Measurements from ENCODE around the gene ZCCHC14. TPM values are rescaled to one million over a fixed set of nuclear protein-coding genes. Genes with fewer than 3 reads are reported as not detected.

ZCCHC14 gene
- total RNA-seq, 1 donor from 2014 or later = 44.8 TPM

GRCh38 chr16:87441886-87442580 lies 50.8 kb downstream of the ZCCHC14 start:
- no peaks in the 10 kb centered on the region for H3K27me3 Mint-ChIP-seq (ENCODE audit: unreplicated experiment)
- no peak overlapping the region for H3K27ac Mint-ChIP-seq (ENCODE audit: unreplicated experiment)
- H3K9me3 Mint-ChIP-seq (ENCODE audit: unreplicated experiment) = peaks cover 5% of the 10 kb centered on the region
- no peak for TF ChIP-seq CTCF (IDR thresholded peaks at IDR 0.05)
- H3K4me3 Mint-ChIP-seq (ENCODE audit: unreplicated experiment) = no peak overlapping the region
- peaks cover 40% of the 10 kb centered on the region for H3K36me3 Mint-ChIP-seq (ENCODE audit: unreplicated experiment)
- peaks cover 17% of the 10 kb centered on the region for H3K4me1 Mint-ChIP-seq (ENCODE audit: unreplicated experiment)
- DNase-seq (ENCODE audit: extremely low spot score, unreplicated experiment) = no peak

GRCh38 chr16:87439926-87440325 lies 52.9 kb downstream of the ZCCHC14 start:
- DNase-seq (ENCODE audit: extremely low spot score, unreplicated experiment) = no peak
- Mint-ChIP-seq H3K27me3 (ENCODE audit: unreplicated experiment) (no peaks in the 10 kb centered on the region), H3K4me1 (ENCODE audit: unreplicated experiment) (peaks cover 36% of the 10 kb centered on the region), H3K27ac (ENCODE audit: unreplicated experiment) (no peak overlapping the region), H3K9me3 (ENCODE audit: unreplicated experiment) (peaks cover 5% of the 10 kb centered on the region), H3K36me3 (ENCODE audit: unreplicated experiment) (peaks cover 27% of the 10 kb centered on the region), H3K4me3 (ENCODE audit: unreplicated experiment) (no peak overlapping the region)
- TF ChIP-seq CTCF (IDR thresholded peaks at IDR 0.05) = no peak

- no peak for TF ChIP-seq CTCF (IDR thresholded peaks at IDR 0.05)
- H3K9me3 Mint-ChIP-seq (ENCODE audit: unreplicated experiment) = no peaks in the 10 kb centered on the region
- H3K36me3 Mint-ChIP-seq (ENCODE audit: unreplicated experiment) = peaks cover 18% of the 10 kb centered on the region
- no peaks in the 10 kb centered on the region for H3K27me3 Mint-ChIP-seq (ENCODE audit: unreplicated experiment)
- no peak for DNase-seq (ENCODE audit: extremely low spot score, unreplicated experiment)
- H3K4me3 Mint-ChIP-seq (ENCODE audit: unreplicated experiment) = no peak overlapping the region
- no peak overlapping the region for H3K27ac Mint-ChIP-seq (ENCODE audit: unreplicated experiment)
- peaks cover 37% of the 10 kb centered on the region for H3K4me1 Mint-ChIP-seq (ENCODE audit: unreplicated experiment)
Observed at GRCh38 chr16:87438611-87438985, 54.2 kb downstream of the ZCCHC14 start.

- DNase-seq (ENCODE audit: extremely low spot score, unreplicated experiment) = no peak
- H3K4me3 Mint-ChIP-seq (ENCODE audit: unreplicated experiment) = no peak overlapping the region
- no peaks in the 10 kb centered on the region for H3K9me3 Mint-ChIP-seq (ENCODE audit: unreplicated experiment)
- TF ChIP-seq CTCF (IDR thresholded peaks at IDR 0.05) = no peak
- H3K36me3 Mint-ChIP-seq (ENCODE audit: unreplicated experiment) = peaks cover 15% of the 10 kb centered on the region
- no peaks in the 10 kb centered on the region for H3K27me3 Mint-ChIP-seq (ENCODE audit: unreplicated experiment)
- no peak overlapping the region for H3K27ac Mint-ChIP-seq (ENCODE audit: unreplicated experiment)
- peaks cover 39% of the 10 kb centered on the region for H3K4me1 Mint-ChIP-seq (ENCODE audit: unreplicated experiment)
Observed at GRCh38 chr16:87437911-87438610, 54.8 kb downstream of the ZCCHC14 start.

- DNase-seq (ENCODE audit: extremely low spot score, unreplicated experiment) = no peak
- H3K4me3 Mint-ChIP-seq (ENCODE audit: unreplicated experiment) = no peak overlapping the region
- no peaks in the 10 kb centered on the region for H3K27me3 Mint-ChIP-seq (ENCODE audit: unreplicated experiment)
- no peak overlapping the region for H3K27ac Mint-ChIP-seq (ENCODE audit: unreplicated experiment)
- no peaks in the 10 kb centered on the region for H3K9me3 Mint-ChIP-seq (ENCODE audit: unreplicated experiment)
- peaks cover 9% of the 10 kb centered on the region for H3K36me3 Mint-ChIP-seq (ENCODE audit: unreplicated experiment)
- no peak for TF ChIP-seq CTCF (IDR thresholded peaks at IDR 0.05)
- peaks cover 35% of the 10 kb centered on the region for H3K4me1 Mint-ChIP-seq (ENCODE audit: unreplicated experiment)
Observed at GRCh38 chr16:87437327-87437726, 55.5 kb downstream of the ZCCHC14 start.

Data from osteocyte (in vitro differentiated cells).